Testis (tissue), 3 donors: Measurements from ENCODE around the gene PPP1R11. TPM values are rescaled to one million over a fixed set of nuclear protein-coding genes. Genes with fewer than 3 reads are reported as not detected.

ENCODE experiments used
- DNase-seq: peaks from one replicate; pipeline ENCODE4 v3.0.0-alpha.2; 2019
- H3K27ac ChIP-seq, 2 donors: fragments of 200-600 bp; sonication (generic); one replicate each; pipeline ENCODE4 v1.5.1; 2019
- H3K27me3 ChIP-seq: fragments of 200-600 bp; sonication (generic); one replicate; pipeline ENCODE4 v1.5.1; 2019
- H3K36me3 ChIP-seq: fragments of 200-600 bp; sonication (generic); one replicate; pipeline ENCODE4 v1.5.1; 2017; ENCODE audit warnings: low read depth; ENCODE audit errors: missing control alignments
- H3K4me1 ChIP-seq: fragments of 200-600 bp; sonication (generic); one replicate; pipeline ENCODE4 v1.5.1; 2019
- H3K4me3 ChIP-seq, 2 donors: fragments of 200-600 bp; sonication (generic); one replicate each; pipeline ENCODE4 v1.5.1; 2017 to 2019
- H3K9me3 ChIP-seq: fragments of 200-600 bp; sonication (generic); one replicate; pipeline ENCODE4 v1.5.1; 2017
- CTCF ChIP-seq, 3 experiments: fragments of 450-650 bp in 2 of 3; fragments of 200-600 bp in 1 of 3; sonication (generic) in 1 of 3; IDR thresholded peaks; one replicate each; pipeline ENCODE4 v1.5.1; 2016 to 2019; ENCODE audit warnings: antibody characterized with exemption in 3 of 3, mild to moderate bottlenecking in 2 of 3, moderate library complexity in 1 of 3
- POLR2A ChIP-seq: fragments of 450-650 bp; IDR thresholded peaks from one replicate; pipeline ENCODE4 v1.6.1; 2017; ENCODE audit warnings: antibody characterized with exemption, mild to moderate bottlenecking, moderate library complexity
- WGBS, 2 donors: methylation state at CpG; one replicate each; pipeline ENCODE4 v1.1.5; 2018; 5-methylcytosine and 5-hydroxymethylcytosine counted together
- intact Hi-C: fragments of 100-400 bp; cut with DNase I; formaldehyde crosslinking; loops from one replicate; pipeline ENCODE4 v1.15.1; 2023; ENCODE audit warnings: low total_unique reads
- polyA plus RNA-seq: library from polyadenylated mRNA; stranded (reverse); fragments of 350-450 nt; fragmentation: Illumina TruSeq; extraction: RNeasy Lipid Tissue Mini Kit (QIAGEN cat#74804); gene quantifications from one replicate; pipeline ENCODE4 v1.2.3, GENCODE V29; 2014; ENCODE audit warnings: low read depth, low replicate concordance; ENCODE audit not compliant: insufficient read depth
- total RNA-seq, 2 donors: library from RNA; depleted of rRNA; stranded (reverse); fragments of >200 nt; gene quantifications; one replicate each; pipeline ENCODE4 v1.2.3, GENCODE V29; 2016

The PPP1R11 gene
- total and polyA plus RNA-seq, 3 donors from 2014 or later: 40.2 to 91.8 (median 55.0) TPM

GRCh38 chr6:30043744-30044143, 23.3 kb upstream of the PPP1R11 start:
- no peak overlapping the region for H3K27ac ChIP-seq
- H3K36me3 ChIP-seq: no peaks in the 10 kb centered on the region
- 88 to 95% methylated on average over 2 of the region's 2 CpGs for WGBS, 2 donors
- DNase-seq: no peak
- intact Hi-C loops: no loop called here
- TF ChIP-seq POLR2A: no peak
- TF ChIP-seq CTCF (IDR thresholded peaks at IDR 0.05): no peak
- no peaks in the 10 kb centered on the region for H3K4me1 ChIP-seq
- no peak overlapping the region for H3K4me3 ChIP-seq
- no peaks in the 10 kb centered on the region for H3K27me3 ChIP-seq
- H3K9me3 ChIP-seq: no peaks in the 10 kb centered on the region

GRCh38 chr6:30044630-30045029, 22.4 kb upstream of the PPP1R11 start:
- 74 to 87% methylated on average over 2 of the region's 2 CpGs for WGBS, 2 donors
- Histone ChIP-seq H3K4me3 (no peak overlapping the region), H3K9me3 (no peaks in the 10 kb centered on the region), H3K36me3 (no peaks in the 10 kb centered on the region), H3K27me3 (no peaks in the 10 kb centered on the region), H3K27ac (no peak overlapping the region), H3K4me1 (no peaks in the 10 kb centered on the region)
- intact Hi-C loops: no loop called here
- TF ChIP-seq POLR2A: no peak
- no peak for TF ChIP-seq CTCF (IDR thresholded peaks at IDR 0.05)
- DNase-seq: no peak

- no peaks in the 10 kb centered on the region for H3K36me3 ChIP-seq
- H3K4me1 ChIP-seq: no peaks in the 10 kb centered on the region
- intact Hi-C loops: no loop called here
- no peak for TF ChIP-seq CTCF (IDR thresholded peaks at IDR 0.05)
- TF ChIP-seq POLR2A: no peak
- no peaks in the 10 kb centered on the region for H3K27me3 ChIP-seq
- H3K9me3 ChIP-seq: no peaks in the 10 kb centered on the region
- no peak for DNase-seq
- WGBS, 2 donors: 80 to 84% methylated on average over 2 of the region's 2 CpGs
- no peak overlapping the region for H3K4me3 ChIP-seq
- no peak overlapping the region for H3K27ac ChIP-seq
Observed at GRCh38 chr6:30047220-30047619, 19.8 kb upstream of the PPP1R11 start.

- TF ChIP-seq POLR2A: no peak
- TF ChIP-seq CTCF (IDR thresholded peaks at IDR 0.05): no peak
- no peak for DNase-seq
- 86 to 90% methylated on average over 3 of the region's 3 CpGs for WGBS, 2 donors
- Histone ChIP-seq H3K4me3 (no peak overlapping the region), H3K9me3 (no peaks in the 10 kb centered on the region), H3K4me1 (no peaks in the 10 kb centered on the region), H3K27ac (no peak overlapping the region), H3K36me3 (no peaks in the 10 kb centered on the region), H3K27me3 (no peaks in the 10 kb centered on the region)
- intact Hi-C loops: no loop called here
Observed at GRCh38 chr6:30053682-30054081, 13.3 kb upstream of the PPP1R11 start.

GRCh38 chr6:30055513-30055912, 11.5 kb upstream of the PPP1R11 start:
- Histone ChIP-seq H3K27ac (no peak overlapping the region), H3K36me3 (no peaks in the 10 kb centered on the region), H3K27me3 (no peaks in the 10 kb centered on the region), H3K4me1 (peaks cover 8% of the 10 kb centered on the region), H3K9me3 (no peaks in the 10 kb centered on the region), H3K4me3 (no peak overlapping the region)
- WGBS, 2 donors: 57 to 79% methylated on average over 1 of the region's 1 CpG
- intact Hi-C loops: no loop called here
- no peak for TF ChIP-seq POLR2A
- no peak for DNase-seq
